Thoracic aorta (tissue), 2 donors: ENCODE data around the gene NSUN6. TPM values are rescaled to one million over a fixed set of nuclear protein-coding genes. Genes with fewer than 3 reads are reported as not detected.

Experiments
- ATAC-seq: fragments of 150-250 bp; one replicate; pipeline ENCODE4 v1.8.0; 2017; ENCODE audit warnings: low read depth; ENCODE audit not compliant: insufficient number of reproducible peaks, low FRiP score
- DNase-seq: peaks from one replicate; pipeline ENCODE4 v3.0.0-alpha.2; 2020; ENCODE audit warnings: low spot score
- H3K27ac ChIP-seq, 2 donors: fragments of 200-600 bp; sonication (generic); 1 replicate in 1 of 2; 2 replicates in 1 of 2; pipeline ENCODE4 v1.5.1; 2016; ENCODE audit warnings: mild to moderate bottlenecking in 2 of 2, moderate library complexity in 2 of 2
- H3K27me3 ChIP-seq: fragments of 200-600 bp; sonication (generic); replicated peaks from 2 replicates; pipeline ENCODE4 v1.6.0; 2016; ENCODE audit warnings: mild to moderate bottlenecking; ENCODE audit not compliant: insufficient read depth
- H3K36me3 ChIP-seq: fragments of 200-600 bp; sonication (generic); one replicate; pipeline ENCODE4 v1.5.1; 2016
- H3K4me1 ChIP-seq, 2 donors: fragments of 200-600 bp; sonication (generic); 1 replicate in 1 of 2; 2 replicates in 1 of 2; pipeline versions ENCODE4 v1.5.1 to v1.6.0; 2016; ENCODE audit warnings: low read depth in 2 of 2, mild to moderate bottlenecking in 1 of 2; ENCODE audit not compliant: control insufficient read depth in 1 of 2
- H3K4me3 ChIP-seq: fragments of 200-600 bp; sonication (generic); 2 replicates; pipeline ENCODE4 v1.5.1; 2016; ENCODE audit warnings: mild to moderate bottlenecking
- H3K9me3 ChIP-seq: fragments of 200-600 bp; sonication (generic); 2 replicates; pipeline ENCODE4 v1.5.1; 2016
- total RNA-seq, 2 donors: library from RNA; depleted of rRNA; stranded (reverse); fragments of >200 nt; gene quantifications; one replicate each; pipeline versions ENCODE4 v1.1.0 to v1.2.3, GENCODE V29; 2016
- TF ChIP-seq, protein P1 (sequence below): fragments of 200-600 bp; sonication (generic); IDR thresholded peaks from one replicate; pipeline ENCODE4 v1.5.1; 2019; ENCODE audit warnings: antibody characterized with exemption

The NSUN6 gene
- total RNA-seq, 2 donors from 2014 or later: 12.7 to 19.8 TPM

DNA sequence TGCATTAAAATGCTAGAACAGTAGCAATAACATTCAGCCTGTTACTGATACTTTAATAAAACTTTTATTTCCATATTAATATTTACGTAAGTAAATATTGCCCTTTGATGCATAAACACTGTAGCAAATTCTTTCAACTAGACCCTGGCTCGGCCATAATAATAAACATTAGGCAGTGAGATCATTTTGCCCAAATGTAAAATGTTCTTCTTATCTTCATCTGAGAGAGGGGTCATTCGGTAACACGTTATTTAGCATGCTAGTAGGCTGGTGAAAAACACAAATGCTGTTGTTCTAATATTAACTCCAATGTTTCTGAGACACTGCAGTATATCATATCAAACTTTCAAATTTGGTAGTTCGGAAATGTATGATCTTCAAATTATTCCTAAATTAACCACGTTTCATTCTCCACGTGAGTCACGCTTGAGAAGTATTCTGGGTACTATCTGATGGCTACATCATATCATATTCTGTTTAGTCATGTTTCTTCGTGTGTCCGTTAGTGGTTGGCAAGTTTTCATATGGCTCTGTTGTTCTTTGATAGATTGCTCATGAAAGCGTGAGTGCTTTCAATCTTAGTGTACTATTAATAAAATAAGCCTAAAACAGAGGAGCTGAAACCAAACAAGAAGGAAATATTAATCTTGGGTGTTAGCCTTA, 145.8 kb downstream of the NSUN6 start:
- no peak for DNase-seq
- peaks cover 0 to 4% of the 10 kb centered on the region in 2 donors for H3K4me1 ChIP-seq
- peak overlapping the region; percentile 25 for H3K4me3 ChIP-seq
- peaks cover 2% of the 10 kb centered on the region for H3K36me3 ChIP-seq
- H3K27ac ChIP-seq: no peak overlapping the region
- TF ChIP-seq, protein P1, sequence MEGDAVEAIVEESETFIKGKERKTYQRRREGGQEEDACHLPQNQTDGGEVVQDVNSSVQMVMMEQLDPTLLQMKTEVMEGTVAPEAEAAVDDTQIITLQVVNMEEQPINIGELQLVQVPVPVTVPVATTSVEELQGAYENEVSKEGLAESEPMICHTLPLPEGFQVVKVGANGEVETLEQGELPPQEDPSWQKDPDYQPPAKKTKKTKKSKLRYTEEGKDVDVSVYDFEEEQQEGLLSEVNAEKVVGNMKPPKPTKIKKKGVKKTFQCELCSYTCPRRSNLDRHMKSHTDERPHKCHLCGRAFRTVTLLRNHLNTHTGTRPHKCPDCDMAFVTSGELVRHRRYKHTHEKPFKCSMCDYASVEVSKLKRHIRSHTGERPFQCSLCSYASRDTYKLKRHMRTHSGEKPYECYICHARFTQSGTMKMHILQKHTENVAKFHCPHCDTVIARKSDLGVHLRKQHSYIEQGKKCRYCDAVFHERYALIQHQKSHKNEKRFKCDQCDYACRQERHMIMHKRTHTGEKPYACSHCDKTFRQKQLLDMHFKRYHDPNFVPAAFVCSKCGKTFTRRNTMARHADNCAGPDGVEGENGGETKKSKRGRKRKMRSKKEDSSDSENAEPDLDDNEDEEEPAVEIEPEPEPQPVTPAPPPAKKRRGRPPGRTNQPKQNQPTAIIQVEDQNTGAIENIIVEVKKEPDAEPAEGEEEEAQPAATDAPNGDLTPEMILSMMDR: no peak
- ATAC-seq: no peak
- no peaks in the 10 kb centered on the region for H3K9me3 ChIP-seq
- H3K27me3 ChIP-seq: no peaks in the 10 kb centered on the region

DNA sequence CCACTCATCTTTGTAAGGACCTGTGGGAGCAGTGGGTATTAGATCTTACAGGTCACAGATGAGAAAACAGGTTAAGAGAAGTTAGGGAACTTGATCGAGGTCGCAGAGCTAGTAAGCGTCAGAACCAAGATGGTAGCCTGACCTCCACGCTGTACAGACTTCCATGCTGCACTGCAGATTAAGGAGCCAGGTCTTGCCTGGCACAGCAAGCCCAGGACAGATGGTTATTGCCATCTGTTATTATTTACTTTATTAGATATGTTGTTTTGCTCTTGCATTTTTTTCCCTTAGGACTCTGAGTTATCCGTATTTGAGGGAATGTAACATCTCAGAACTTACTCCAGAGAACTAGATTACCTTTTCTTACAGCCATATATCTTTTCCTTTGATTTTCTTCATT, 147.2 kb downstream of the NSUN6 start:
- H3K27me3 ChIP-seq: no peaks in the 10 kb centered on the region
- no peak for DNase-seq
- TF ChIP-seq, protein P1: no peak
- H3K9me3 ChIP-seq: no peaks in the 10 kb centered on the region
- H3K27ac ChIP-seq: no peak overlapping the region
- peaks cover 5% of the 10 kb centered on the region for H3K36me3 ChIP-seq
- peaks cover 0 to 4% of the 10 kb centered on the region in 2 donors for H3K4me1 ChIP-seq
- no peak for ATAC-seq
- H3K4me3 ChIP-seq: no peak overlapping the region

DNA sequence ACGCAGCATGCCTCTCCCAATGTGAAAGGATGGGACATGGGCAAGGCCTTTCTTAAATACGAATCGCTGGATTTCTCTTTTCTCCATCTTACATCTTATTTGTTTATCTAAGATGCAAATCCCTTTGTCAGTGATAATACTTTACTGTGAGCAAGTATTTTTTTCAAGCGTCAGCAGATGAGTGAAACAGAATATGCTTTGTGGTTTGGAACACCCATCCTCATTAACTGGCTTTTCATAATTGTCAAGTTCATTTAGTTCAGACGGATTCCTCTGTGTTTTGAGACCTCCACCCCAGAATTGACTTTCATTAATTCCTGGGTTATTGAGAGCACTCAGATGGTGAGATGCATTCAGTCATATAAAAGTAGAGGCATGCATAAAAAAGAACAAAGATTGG, 149.8 kb downstream of the NSUN6 start:
- H3K36me3 ChIP-seq: peaks cover 8% of the 10 kb centered on the region
- no peak for DNase-seq
- TF ChIP-seq, protein P1: no peak
- H3K27ac ChIP-seq: no peak overlapping the region
- peaks cover 0 to 4% of the 10 kb centered on the region in 2 donors for H3K4me1 ChIP-seq
- H3K4me3 ChIP-seq: no peak overlapping the region
- no peak for ATAC-seq
- no peaks in the 10 kb centered on the region for H3K27me3 ChIP-seq
- no peaks in the 10 kb centered on the region for H3K9me3 ChIP-seq

DNA sequence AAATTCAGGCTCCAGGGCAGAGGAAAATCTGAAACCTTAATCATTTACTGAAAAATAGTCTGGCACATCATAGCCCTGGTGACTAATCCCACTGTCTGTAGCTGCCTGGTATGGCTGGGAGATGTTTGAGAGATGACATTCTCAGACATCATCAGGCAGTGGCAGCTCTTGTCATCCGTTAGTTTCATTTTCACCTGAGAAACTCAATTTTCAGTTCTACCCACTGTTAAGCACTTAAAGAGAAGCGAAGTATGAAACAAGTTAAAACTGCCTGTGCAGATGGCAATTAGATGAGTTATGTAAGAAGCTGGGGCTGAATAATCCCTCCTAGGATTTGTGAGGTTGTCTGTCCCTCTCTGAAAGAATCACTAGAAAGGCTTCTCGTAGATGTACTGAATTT, 150.2 kb downstream of the NSUN6 start:
- Histone ChIP-seq H3K27ac (no peak overlapping the region), H3K4me3 (no peak overlapping the region), H3K9me3 (no peaks in the 10 kb centered on the region), H3K36me3 (peaks cover 8% of the 10 kb centered on the region), H3K4me1 (peaks cover 0 to 4% of the 10 kb centered on the region in 2 donors), H3K27me3 (no peaks in the 10 kb centered on the region)
- TF ChIP-seq, protein P1: no peak
- DNase-seq: no peak
- no peak for ATAC-seq

DNA sequence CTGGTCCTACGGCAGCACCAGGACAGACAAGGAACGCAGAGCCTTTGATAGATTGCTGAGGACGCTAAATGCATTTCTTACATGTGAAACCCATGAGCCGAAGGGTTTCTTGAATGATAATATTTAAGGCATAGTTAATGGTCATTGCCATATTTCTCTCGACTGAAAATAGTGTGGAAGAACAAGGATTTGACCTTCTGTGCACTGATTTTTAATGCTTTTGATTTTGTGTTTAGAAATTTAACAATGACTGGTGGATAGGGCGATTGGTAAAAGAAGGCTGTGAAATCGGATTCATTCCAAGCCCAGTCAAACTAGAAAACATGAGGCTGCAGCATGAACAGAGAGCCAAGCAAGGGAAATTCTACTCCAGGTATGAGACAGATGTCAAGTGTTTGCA, 150.8 kb downstream of the NSUN6 start:
- TF ChIP-seq, protein P1: no peak
- no peak for DNase-seq
- peaks cover 8% of the 10 kb centered on the region for H3K36me3 ChIP-seq
- no peak overlapping the region for H3K4me3 ChIP-seq
- no peak for ATAC-seq
- no peak overlapping the region for H3K27ac ChIP-seq
- no peaks in the 10 kb centered on the region for H3K27me3 ChIP-seq
- H3K4me1 ChIP-seq: no peaks in the 10 kb centered on the region
- H3K9me3 ChIP-seq: no peaks in the 10 kb centered on the region
